HG03139 (cell line): ENCODE results near the gene EML1.

Experiments used
- ATAC-seq: cut with Tn5 transposase; IDR thresholded peaks from one replicate; pipeline ENCODE4 v1.9.1; 2021; ENCODE audit not compliant: unreplicated experiment

EML1 gene

GRCh38 chr14:99982537-99983250 is 189.5 kb downstream of the EML1 start:
- peak; percentile 75 for ATAC-seq

GRCh38 chr14:99983251-99984015 is 190.2 kb downstream of the EML1 start:
- no peak for ATAC-seq

- ATAC-seq: no peak
Measured at GRCh38 chr14:99984036-99984435, 190.8 kb downstream of the EML1 start.

GRCh38 chr14:99986396-99986795 is 193.2 kb downstream of the EML1 start:
- ATAC-seq: no peak

- no peak for ATAC-seq
Measured at GRCh38 chr14:99989032-99989431, 195.8 kb downstream of the EML1 start.

GRCh38 chr14:99990268-99991170 is 197.3 kb downstream of the EML1 start:
- ATAC-seq: no peak

GRCh38 chr14:99991331-99991730 is 198.1 kb downstream of the EML1 start:
- no peak for ATAC-seq
